Esophagus muscularis mucosa (tissue), 3 donors: ENCODE measurements around the gene GABRA5.

Source experiments
- POLR2A ChIP-seq: fragments of 450-650 bp; IDR thresholded peaks from one replicate; pipeline ENCODE4 v1.6.1; 2017; ENCODE audit warnings: antibody characterized with exemption, moderate library complexity, mild to moderate bottlenecking, low read depth
- TF ChIP-seq, protein P1 (sequence below), 3 experiments: fragments of 200-600 bp in 2 of 3; fragments of 450-650 bp in 1 of 3; sonication (generic) in 2 of 3; IDR thresholded peaks; one replicate each; pipeline ENCODE4 v1.5.1; 2017 to 2019; ENCODE audit warnings: antibody characterized with exemption in 3 of 3, mild to moderate bottlenecking in 2 of 3, moderate library complexity in 1 of 3

DNA sequence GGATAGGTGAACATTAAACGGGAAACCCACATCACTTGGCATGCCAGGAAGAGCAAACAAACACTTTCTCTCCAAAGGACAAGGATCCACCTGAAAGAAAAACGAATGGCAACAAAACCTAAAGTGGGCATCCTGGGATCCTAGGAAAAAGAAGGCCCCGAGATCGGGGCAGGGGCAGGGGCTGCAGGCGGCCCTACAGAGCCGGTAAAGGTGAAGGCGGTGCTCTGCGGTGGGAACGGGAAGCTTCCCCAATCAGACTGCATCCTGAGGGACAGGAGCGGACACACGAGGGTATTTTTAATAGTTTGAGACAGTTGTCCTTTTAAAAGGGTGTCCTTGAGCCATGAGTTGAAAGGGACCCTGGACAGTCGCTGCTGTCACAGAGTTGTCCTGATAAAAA, 24.9 kb upstream of the GABRA5 start:
- TF ChIP-seq POLR2A, result no peak
- TF ChIP-seq, protein P1, sequence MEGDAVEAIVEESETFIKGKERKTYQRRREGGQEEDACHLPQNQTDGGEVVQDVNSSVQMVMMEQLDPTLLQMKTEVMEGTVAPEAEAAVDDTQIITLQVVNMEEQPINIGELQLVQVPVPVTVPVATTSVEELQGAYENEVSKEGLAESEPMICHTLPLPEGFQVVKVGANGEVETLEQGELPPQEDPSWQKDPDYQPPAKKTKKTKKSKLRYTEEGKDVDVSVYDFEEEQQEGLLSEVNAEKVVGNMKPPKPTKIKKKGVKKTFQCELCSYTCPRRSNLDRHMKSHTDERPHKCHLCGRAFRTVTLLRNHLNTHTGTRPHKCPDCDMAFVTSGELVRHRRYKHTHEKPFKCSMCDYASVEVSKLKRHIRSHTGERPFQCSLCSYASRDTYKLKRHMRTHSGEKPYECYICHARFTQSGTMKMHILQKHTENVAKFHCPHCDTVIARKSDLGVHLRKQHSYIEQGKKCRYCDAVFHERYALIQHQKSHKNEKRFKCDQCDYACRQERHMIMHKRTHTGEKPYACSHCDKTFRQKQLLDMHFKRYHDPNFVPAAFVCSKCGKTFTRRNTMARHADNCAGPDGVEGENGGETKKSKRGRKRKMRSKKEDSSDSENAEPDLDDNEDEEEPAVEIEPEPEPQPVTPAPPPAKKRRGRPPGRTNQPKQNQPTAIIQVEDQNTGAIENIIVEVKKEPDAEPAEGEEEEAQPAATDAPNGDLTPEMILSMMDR (IDR thresholded peaks at IDR 0.05), result no peak
